Measurements from ENCODE around the gene RBBP4.

RBBP4 gene

GRCh38 chr1:32719681-32720275 is 68.8 kb downstream of the RBBP4 start:
- DNase-seq (ENCODE audit: low spot score): no peak

GRCh38 chr1:32724678-32725614 is 73.9 kb downstream of the RBBP4 start:
- DNase-seq (ENCODE audit: low spot score): peak; percentile 94

GRCh38 chr1:32725615-32725982 is 74.6 kb downstream of the RBBP4 start:
- no peak for DNase-seq (ENCODE audit: low spot score)

- no peak for DNase-seq (ENCODE audit: low spot score)
Observed at GRCh38 chr1:32727876-32728275, 76.9 kb downstream of the RBBP4 start.

GRCh38 chr1:32728413-32729077 is 77.5 kb downstream of the RBBP4 start:
- DNase-seq (ENCODE audit: low spot score): no peak

- no peak for DNase-seq (ENCODE audit: low spot score)
Observed at GRCh38 chr1:32729254-32730046, 78.4 kb downstream of the RBBP4 start.

GRCh38 chr1:32733582-32734321 is 82.7 kb downstream of the RBBP4 start:
- DNase-seq (ENCODE audit: low spot score): no peak
